ENCODE results near the gene ARSJ. TPM values are rescaled to one million over a fixed set of nuclear protein-coding genes. Genes with fewer than 3 reads are reported as not detected.

ARSJ gene
- total RNA-seq, 4 donors from 2014 or later: 0.15 to 0.67 (median 0.46) TPM

DNA sequence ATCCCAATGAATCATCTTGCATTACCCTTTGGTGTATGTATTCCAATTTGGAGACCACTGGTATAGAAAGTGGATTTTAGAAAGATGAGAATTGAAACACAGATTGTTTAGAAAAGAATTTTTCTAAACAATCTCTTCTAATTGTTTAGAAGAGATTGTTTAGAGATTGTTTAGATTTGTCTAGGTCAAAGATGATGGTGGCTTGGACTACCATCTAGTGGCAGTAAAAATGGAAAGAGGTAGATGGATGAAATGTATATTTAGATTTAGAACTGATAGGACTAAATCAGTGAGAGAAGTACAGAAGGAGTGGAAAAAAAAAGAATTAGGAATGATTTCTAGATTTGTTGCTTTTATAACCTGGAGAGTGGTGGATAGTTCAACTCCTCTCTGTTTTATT is 70.6 kb downstream of the ARSJ start:
- in situ Hi-C loops (cut with MboI; ENCODE audit: low sequenced_read_pairs in 4 of 4): loop anchor here in 2 of 4 donors (25.0 kb wide), 1 partner anchor 522 kb away; no protein-coding TSS in a partner anchor
- no peak overlapping the region for H3K4me3 ChIP-seq
- DNase-seq (no peak), ATAC-seq (no peak)
- H3K4me1 ChIP-seq: no peaks in the 10 kb centered on the region
- H3K27ac ChIP-seq: no peak overlapping the region
- TF ChIP-seq, protein P1, sequence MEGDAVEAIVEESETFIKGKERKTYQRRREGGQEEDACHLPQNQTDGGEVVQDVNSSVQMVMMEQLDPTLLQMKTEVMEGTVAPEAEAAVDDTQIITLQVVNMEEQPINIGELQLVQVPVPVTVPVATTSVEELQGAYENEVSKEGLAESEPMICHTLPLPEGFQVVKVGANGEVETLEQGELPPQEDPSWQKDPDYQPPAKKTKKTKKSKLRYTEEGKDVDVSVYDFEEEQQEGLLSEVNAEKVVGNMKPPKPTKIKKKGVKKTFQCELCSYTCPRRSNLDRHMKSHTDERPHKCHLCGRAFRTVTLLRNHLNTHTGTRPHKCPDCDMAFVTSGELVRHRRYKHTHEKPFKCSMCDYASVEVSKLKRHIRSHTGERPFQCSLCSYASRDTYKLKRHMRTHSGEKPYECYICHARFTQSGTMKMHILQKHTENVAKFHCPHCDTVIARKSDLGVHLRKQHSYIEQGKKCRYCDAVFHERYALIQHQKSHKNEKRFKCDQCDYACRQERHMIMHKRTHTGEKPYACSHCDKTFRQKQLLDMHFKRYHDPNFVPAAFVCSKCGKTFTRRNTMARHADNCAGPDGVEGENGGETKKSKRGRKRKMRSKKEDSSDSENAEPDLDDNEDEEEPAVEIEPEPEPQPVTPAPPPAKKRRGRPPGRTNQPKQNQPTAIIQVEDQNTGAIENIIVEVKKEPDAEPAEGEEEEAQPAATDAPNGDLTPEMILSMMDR (IDR thresholded peaks at IDR 0.05 in 4 of 5, conservative IDR thresholded peaks at IDR 0.05 in 1 of 5): peak in 1 of 5 experiments; percentile 16
- no peak for TF ChIP-seq POLR2A (IDR thresholded peaks at IDR 0.05)
- H3K36me3 ChIP-seq: no peaks in the 10 kb centered on the region
- intact Hi-C loops (cut with DNase I; ENCODE audit: low total_unique reads): loop anchor here (5.0 kb wide), 1 partner anchor 517 kb away; no protein-coding TSS in a partner anchor
- no peaks in the 10 kb centered on the region for H3K27me3 ChIP-seq
- H3K9me3 ChIP-seq: no peaks in the 10 kb centered on the region

DNA sequence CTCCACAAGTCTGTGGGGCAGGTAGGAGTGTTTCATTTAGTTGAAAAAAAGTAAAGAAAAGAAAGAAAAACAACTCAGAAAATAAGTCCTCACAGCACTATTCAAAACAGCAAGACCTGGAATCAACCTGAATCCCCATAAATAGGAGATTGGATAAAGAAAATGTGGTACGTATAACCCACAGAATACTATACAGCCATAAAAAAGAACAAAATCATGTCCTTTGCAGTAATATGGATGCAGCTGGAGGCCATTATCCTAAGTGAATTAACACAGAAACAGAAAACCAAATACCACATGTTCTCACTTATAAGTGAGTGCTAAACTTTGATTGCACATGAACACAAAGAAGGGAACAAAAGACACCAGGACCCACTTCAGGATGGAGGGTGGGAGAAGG is 71.9 kb downstream of the ARSJ start:
- Histone ChIP-seq H3K36me3 (no peaks in the 10 kb centered on the region), H3K4me3 (no peak overlapping the region), H3K9me3 (no peaks in the 10 kb centered on the region), H3K27me3 (no peaks in the 10 kb centered on the region), H3K27ac (no peak overlapping the region), H3K4me1 (no peaks in the 10 kb centered on the region)
- no peak for ATAC-seq
- TF ChIP-seq POLR2A (IDR thresholded peaks at IDR 0.05): no peak
- TF ChIP-seq, protein P1 (IDR thresholded peaks at IDR 0.05 in 4 of 5, conservative IDR thresholded peaks at IDR 0.05 in 1 of 5): no peak
- no peak for DNase-seq
- intact Hi-C loops (cut with DNase I; ENCODE audit: low total_unique reads): loop anchor here (5.0 kb wide), 1 partner anchor 515 kb away; no protein-coding TSS in a partner anchor
- in situ Hi-C loops (cut with MboI; ENCODE audit: low sequenced_read_pairs in 4 of 4): loop anchor here in 2 of 4 donors (25.0 kb wide), 1 partner anchor 520 kb away; no protein-coding TSS in a partner anchor

DNA sequence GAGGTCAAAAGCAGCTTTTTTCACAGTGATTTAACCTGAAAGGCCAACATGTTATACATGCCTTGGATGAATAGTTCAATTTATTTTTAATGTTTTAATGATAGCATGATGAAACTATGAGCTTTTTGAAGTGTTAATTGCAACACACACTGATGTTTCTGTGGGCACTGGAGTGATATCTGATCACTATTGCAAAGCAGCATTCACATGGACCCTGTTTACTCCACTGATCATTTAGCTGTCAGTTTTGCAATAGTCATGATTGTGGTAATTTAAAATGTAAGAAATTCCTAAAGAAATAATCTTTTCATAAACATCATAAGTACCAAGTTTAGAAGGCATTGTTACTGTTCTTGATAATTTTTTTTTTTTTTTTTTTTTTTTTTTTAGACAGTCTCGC is 74.1 kb downstream of the ARSJ start:
- H3K27ac ChIP-seq: no peak overlapping the region
- H3K9me3 ChIP-seq: no peaks in the 10 kb centered on the region
- intact Hi-C loops (cut with DNase I; ENCODE audit: low total_unique reads): loop anchor here (5.0 kb wide), 1 partner anchor 513 kb away; no protein-coding TSS in a partner anchor
- DNase-seq: no peak
- TF ChIP-seq POLR2A (IDR thresholded peaks at IDR 0.05): no peak
- TF ChIP-seq, protein P1 (IDR thresholded peaks at IDR 0.05 in 4 of 5, conservative IDR thresholded peaks at IDR 0.05 in 1 of 5): no peak
- no peaks in the 10 kb centered on the region for H3K27me3 ChIP-seq
- H3K4me1 ChIP-seq: no peaks in the 10 kb centered on the region
- H3K4me3 ChIP-seq: no peak overlapping the region
- no peaks in the 10 kb centered on the region for H3K36me3 ChIP-seq
- no peak for ATAC-seq
- in situ Hi-C loops (cut with MboI; ENCODE audit: low sequenced_read_pairs in 4 of 4): loop anchor here in 2 of 4 donors (25.0 kb wide), 1 partner anchor 518 kb away; no protein-coding TSS in a partner anchor

DNA sequence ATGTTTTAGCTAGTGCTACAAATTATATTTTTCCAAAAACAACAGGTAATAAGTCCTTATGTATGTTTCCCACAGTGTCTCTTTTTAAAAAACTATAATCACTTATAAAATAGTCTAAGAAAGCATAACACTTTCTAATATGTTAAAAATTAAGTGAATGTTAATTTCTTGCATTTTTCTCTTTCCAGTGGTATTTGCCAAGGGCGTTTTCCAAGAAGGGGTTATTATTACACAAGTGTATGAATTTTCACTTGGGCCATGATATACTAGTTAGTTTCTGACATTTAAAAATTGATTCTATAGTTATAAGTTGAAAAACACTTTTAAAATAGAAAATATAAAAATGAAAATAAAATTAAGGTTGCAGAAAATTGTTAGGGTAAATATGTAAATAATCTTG is 74.6 kb downstream of the ARSJ start:
- TF ChIP-seq, protein P1 (IDR thresholded peaks at IDR 0.05 in 4 of 5, conservative IDR thresholded peaks at IDR 0.05 in 1 of 5): no peak
- no peak for TF ChIP-seq POLR2A (IDR thresholded peaks at IDR 0.05)
- H3K36me3 ChIP-seq: no peaks in the 10 kb centered on the region
- H3K27ac ChIP-seq: no peak overlapping the region
- H3K4me1 ChIP-seq: no peaks in the 10 kb centered on the region
- no peaks in the 10 kb centered on the region for H3K27me3 ChIP-seq
- ATAC-seq: no peak
- H3K9me3 ChIP-seq: no peaks in the 10 kb centered on the region
- H3K4me3 ChIP-seq: no peak overlapping the region
- in situ Hi-C loops (cut with MboI; ENCODE audit: low sequenced_read_pairs in 4 of 4) (loop anchor here in 2 of 4 donors (25.0 kb wide), 1 partner anchor 518 kb away; no protein-coding TSS in a partner anchor), intact Hi-C loops (cut with DNase I; ENCODE audit: low total_unique reads) (loop anchor here (5.0 kb wide), 1 partner anchor 513 kb away; no protein-coding TSS in a partner anchor)
- no peak for DNase-seq
